Measurements from ENCODE around the gene TWF2.
A peak's percentile ranks its signal among the peaks of the same experiment; 100 is the strongest.

Gene TWF2

GRCh38 chr3:52198643-52199608 lies 40.0 kb downstream of the TWF2 start:
- no peak for DNase-seq

DNA sequence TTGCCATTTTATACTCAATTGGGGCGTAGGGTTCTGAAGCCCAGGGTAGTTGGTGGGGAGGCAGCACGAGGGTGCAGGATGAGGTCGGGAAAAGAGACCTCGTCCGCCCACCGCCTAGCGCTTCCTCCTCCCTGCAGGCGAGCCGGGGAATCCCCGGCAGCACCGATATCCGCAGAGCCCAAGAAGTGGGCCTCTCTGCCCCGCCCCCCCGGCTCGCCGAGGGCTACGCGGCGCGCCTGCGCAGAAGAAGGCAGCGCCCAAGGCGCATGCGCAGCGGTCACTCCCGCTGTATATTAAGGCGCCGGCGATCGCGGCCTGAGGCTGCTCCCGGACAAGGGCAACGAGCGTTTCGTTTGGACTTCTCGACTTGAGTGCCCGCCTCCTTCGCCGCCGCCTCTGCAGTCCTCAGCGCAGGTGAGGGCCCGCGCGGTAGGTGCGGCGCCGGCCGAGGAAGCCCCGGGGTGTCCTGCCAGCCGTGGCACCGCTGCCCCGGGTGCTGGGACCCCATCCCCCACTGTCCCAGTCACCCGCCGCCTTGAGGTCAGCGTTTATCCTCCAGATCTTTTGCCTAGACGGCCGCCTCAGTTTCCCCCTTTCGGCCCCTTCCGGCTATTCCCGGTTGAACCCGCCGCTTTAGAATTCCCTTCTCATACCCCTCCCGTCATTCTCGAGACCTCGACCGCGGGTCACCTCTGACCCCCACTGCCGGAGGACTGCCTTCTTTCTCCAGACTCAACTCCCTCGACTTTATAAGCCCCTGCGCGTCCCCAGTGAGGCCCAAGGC lies 40.9 kb downstream of the TWF2 start, which contains the start of gene ALAS1:
TSS of gene ALAS1 (plus strand) at position 319 of the 784 bp plus-strand sequence. CDS start 1,082 bp downstream, outside the sequence.
- DNase-seq: peak; percentile 94

GRCh38 chr3:52197499-52197841 lies 41.5 kb downstream of the TWF2 start:
- DNase-seq: no peak

DNA sequence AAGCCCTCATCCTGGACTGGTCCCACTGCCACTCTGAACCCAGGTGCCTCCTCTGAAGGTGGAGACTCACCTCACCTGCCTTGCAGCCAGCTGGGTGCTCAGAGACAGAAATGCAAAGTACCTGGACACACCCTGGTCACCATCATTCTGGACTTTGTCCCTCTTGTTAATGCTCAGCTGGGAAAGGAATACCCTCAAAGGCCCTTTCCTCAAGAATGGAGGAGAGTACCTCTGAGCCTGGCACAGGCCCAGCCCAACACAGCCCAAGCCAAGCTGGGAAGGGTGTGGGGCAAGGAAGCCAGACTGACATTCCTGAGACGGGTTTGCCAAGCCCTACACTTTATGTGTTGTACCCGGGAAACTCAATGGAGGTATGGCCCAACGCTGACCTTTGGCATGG lies 42.0 kb downstream of the TWF2 start:
- no peak for DNase-seq

DNA sequence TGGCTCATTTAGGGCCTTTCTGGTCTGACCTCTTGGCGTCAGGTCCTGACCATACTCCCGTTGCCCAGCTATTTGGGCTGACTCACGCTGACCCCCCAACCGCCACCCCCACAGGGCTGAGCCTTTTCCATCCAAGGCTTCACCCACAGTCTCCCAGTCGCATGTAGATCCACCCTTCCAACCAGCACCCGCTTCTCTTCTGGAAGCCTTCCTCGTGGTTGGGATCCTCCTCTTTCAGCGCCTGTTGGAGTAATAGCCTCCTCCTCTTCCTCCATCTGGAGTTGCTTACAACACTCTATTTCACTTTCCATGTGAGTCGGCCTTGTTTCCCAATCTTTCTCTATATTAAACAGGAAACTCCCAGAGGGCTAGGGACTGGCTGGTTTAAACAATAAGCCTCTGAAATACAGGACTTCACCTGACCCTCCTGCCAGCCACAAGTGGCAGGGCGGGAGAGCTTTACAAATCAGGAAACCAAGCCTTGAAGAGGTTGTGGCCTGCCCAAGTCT lies 43.1 kb downstream of the TWF2 start:
- peak in 1 of 2 donors; percentile 25 for DNase-seq

DNA sequence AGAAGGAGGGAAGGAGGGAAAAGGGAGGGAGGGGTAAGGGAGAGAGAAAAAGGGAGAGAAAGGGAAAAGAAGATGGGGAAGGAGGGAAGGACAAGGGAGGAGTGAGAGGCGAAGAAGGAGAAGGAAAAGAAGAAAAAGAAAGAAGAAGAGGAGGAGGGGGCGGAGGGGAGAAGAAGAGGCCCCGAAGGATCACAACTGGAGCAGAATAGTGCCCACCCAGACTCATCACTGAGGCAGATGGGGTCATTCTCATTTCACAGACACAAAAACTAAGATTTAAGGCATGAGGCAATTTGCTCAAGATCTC lies 43.7 kb downstream of the TWF2 start:
- DNase-seq: no peak

DNA sequence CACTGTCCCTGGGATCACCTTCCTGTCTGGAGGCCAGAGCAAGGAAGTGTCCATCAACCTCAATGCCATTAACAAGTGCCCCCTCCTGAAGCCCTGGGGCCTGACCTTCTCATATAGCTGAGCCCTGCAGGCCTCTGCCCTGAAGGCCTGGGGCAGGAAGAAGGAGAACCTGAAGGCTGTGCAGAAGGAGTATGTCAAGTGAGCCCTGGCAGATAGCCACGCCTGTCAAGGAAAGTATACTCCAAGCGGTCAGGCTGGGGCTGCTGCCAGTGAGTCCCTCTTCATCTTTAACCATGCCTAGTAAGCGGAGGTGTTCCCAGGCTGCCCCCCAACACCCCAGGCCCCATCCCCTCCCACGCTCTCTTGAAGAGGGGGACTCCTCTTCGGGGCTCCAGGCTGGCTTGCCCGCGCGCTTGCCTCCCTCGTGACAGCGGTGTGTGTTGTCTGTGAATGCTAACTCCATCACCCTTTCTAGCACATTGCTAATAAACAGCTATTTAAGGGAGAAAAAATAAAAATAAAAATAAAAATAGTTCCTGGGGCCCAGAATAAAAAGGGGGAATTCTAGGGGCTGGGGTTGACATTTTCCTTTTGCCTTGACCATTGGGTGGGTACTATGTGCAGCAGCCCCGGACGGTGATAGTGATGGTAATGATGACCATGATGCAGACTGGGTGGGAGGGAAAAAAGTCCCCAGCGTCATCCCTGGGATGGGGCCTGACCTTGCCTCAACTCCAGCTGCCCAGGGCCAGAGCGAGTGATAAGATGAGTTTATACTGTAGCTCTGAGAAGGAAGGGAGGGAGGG lies 44.3 kb downstream of the TWF2 start:
- DNase-seq: no peak

- DNase-seq: no peak
Measured at GRCh38 chr3:52193065-52193464, 45.9 kb downstream of the TWF2 start.

GRCh38 chr3:52191663-52192062 lies 47.3 kb downstream of the TWF2 start:
- DNase-seq: no peak

- DNase-seq: no peak
Measured at GRCh38 chr3:52190294-52191074, 48.5 kb downstream of the TWF2 start.

DNA sequence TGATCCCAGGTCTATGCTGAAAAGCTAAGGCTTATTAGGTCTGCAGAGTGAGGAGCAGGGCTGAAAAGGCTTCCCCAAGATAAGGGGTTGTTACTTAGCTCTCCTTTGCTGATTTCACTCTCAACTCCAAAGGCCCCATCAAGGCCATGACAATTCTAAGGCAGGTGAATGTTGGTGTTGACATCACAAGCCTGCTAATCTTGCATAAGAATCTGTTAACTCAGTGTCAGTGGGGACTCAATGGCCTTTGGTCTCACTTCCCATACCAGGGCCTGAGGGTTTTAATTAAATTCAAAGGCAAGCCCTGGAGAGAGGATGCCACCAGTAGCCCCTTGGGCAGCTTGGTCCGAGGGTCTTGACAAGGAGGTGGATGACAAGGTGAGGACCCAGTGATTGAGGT lies 50.4 kb downstream of the TWF2 start:
- no peak for DNase-seq

DNA sequence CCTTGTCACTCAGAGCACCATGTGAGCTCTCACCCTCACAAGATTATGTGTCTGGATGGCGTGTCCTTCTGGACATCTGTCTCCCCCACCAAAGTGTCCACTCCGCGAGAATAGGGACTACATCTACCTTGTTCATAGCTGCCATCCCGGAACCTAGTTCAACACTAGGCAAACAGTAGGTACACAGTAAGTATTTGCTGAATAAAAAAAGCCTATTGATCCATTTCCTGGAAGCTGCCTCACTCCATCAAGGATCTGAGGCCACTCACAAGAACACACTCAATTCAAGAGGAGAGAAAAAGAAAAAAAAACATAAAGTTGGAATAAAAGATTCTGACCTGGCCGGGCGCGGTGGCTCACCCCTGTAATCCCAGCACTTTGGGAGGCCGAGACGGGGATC lies 52.2 kb downstream of the TWF2 start:
- DNase-seq: no peak

GRCh38 chr3:52185837-52186236 lies 53.1 kb downstream of the TWF2 start:
- DNase-seq: no peak

GRCh38 chr3:52185311-52185710 lies 53.6 kb downstream of the TWF2 start:
- DNase-seq: no peak

- DNase-seq: no peak
Measured at GRCh38 chr3:52184690-52185089, 54.3 kb downstream of the TWF2 start.

DNA sequence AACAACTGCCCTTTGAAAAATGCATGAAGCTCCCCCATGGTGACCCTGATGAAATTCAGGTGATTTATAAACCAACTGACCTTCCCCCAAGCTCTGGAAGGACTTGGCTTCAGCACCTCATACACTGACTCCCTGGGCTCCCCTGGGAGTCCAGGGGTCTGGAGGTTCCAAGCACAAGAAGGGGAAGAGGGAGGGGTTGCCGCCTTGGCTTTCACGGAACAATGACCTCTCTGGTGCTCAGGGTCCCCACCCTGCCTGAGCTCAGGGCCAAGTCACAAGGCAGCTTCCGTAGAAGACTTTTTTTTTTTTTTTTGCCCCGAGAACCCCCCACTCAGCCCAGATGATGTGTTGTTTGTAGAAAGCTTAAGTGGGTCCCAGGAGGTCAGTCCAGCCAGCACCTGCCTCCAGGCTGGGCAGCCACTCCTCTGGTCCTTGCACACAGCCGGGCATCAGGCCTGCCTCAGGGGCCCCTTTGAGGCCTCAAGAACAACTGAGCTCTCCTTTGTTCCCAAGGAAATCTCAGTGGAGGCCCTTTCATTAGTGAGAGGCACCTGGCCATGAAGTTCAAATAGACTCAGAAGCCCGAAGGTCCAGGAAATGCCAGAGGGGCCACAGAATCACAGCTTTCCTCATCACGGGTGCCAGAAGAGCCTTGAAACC lies 55.0 kb downstream of the TWF2 start:
- no peak for DNase-seq

- no peak for DNase-seq
Measured at GRCh38 chr3:52182691-52183090, 56.3 kb downstream of the TWF2 start.

DNA sequence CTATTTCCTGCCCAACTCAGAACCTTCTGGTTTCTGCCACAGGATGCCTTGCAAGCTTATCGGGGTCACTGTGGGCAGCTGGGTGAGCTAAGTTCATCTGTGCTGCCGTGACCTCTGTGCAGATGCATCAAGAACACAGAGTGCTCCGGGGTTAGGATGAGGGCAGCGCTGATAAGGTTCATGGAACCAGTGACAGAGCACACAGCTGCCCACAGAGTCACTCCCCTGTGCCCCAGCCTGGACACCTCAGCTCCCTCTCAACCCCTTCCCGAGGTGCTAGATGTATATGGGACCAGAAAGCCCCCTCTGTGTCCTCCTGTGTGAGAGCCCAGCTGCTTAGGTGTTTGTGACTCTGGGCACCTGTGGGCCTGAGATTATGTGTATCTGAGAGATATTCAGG lies 56.8 kb downstream of the TWF2 start:
- no peak for DNase-seq

DNA sequence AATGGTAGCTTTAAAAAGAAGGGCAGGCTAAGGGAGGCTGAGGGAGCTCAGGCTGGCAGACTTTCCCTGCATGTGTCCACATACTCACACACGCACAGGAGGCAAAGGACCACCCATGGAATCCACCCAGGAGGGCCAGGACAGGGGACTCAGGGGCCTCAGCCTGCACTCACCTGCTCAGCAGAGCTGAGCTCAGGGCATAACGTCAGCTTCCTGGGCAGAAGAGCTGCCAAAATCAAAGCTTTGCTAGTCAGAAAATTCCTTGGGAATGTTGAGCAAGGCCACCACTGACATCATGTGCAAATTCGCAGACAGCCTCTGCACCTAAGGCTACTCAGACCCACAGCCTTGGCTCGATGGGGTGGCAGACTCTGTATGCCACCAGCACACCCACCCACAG lies 57.4 kb downstream of the TWF2 start:
- DNase-seq: no peak
